Cerebellar cortex (tissue), 1 donor: ENCODE results near the gene CACNB1.

Experiments
- DNase-seq: peaks from one replicate; pipeline ENCODE4 v3.0.0-alpha.2; 2015; ENCODE audit warnings: low spot score

Gene CACNB1

GRCh38 chr17:39197380-39198185 lies at the start of gene CACNB1:
Gene CACNB1, minus strand, starts transcription at chr17:39197669. Its CDS starts 174 bp downstream, at chr17:39197495.
- DNase-seq = peak; percentile 78

GRCh38 chr17:39246274-39246673 lies 48.8 kb upstream of the CACNB1 start:
- no peak for DNase-seq

GRCh38 chr17:39244600-39245570 lies 47.4 kb upstream of the CACNB1 start:
- DNase-seq = peak; percentile 93

GRCh38 chr17:39244016-39244599 lies 46.6 kb upstream of the CACNB1 start:
- no peak for DNase-seq

GRCh38 chr17:39243155-39243554 lies 45.7 kb upstream of the CACNB1 start:
- no peak for DNase-seq

GRCh38 chr17:39240631-39241030 lies 43.2 kb upstream of the CACNB1 start:
- DNase-seq = no peak

GRCh38 chr17:39239640-39240314 lies 42.3 kb upstream of the CACNB1 start:
- peak; percentile 47 for DNase-seq

GRCh38 chr17:39238311-39238972 lies 41.0 kb upstream of the CACNB1 start:
- peak; percentile 38 for DNase-seq

GRCh38 chr17:39237586-39237985 lies 40.1 kb upstream of the CACNB1 start:
- no peak for DNase-seq

GRCh38 chr17:39236981-39237441 lies 39.5 kb upstream of the CACNB1 start:
- DNase-seq = no peak

GRCh38 chr17:39236450-39236927 lies 39.0 kb upstream of the CACNB1 start:
- no peak for DNase-seq

GRCh38 chr17:39235555-39236449 lies 38.3 kb upstream of the CACNB1 start:
- DNase-seq = peak; percentile 84

GRCh38 chr17:39231591-39232551 lies 34.4 kb upstream of the CACNB1 start:
- no peak for DNase-seq

GRCh38 chr17:39231091-39231561 lies 33.7 kb upstream of the CACNB1 start:
- no peak for DNase-seq

GRCh38 chr17:39230361-39230760 lies 32.9 kb upstream of the CACNB1 start:
- no peak for DNase-seq

GRCh38 chr17:39229274-39229913 lies 31.9 kb upstream of the CACNB1 start:
- DNase-seq = no peak

- DNase-seq = no peak
Measured at GRCh38 chr17:39227364-39227919, 30.0 kb upstream of the CACNB1 start.
